ENCODE results near the gene RUBCNL.

RUBCNL gene

DNA sequence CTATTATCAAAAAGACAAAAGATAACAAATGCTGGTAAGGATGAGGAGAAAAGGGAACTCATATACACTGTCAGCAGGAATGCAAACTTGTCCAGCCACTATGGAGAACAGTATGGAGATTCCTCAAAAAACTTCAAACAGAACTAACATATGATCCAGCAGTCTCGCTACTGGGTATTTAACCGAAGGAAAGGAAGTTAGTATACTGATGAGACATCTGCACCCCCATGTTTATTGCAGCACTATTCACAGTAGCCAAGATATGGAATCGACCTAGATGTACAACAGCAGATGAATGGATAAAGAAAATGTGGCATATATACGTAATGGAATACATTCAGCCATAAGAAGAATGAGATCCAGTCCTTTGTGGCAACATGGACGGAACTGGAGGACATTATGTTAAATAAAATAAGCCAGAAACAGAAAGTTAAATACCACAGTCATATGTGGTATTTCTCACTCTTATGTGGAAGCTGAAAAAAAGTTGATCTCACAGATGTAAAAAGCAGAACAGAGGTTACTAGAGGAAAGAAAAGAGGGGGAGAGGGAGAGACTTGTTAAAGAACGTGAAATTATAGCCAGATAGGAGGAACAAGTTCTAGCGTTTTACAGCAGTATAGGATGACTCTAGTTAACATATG lies 83.2 kb downstream of the RUBCNL start:
- peak; percentile 15 for DNase-seq

DNA sequence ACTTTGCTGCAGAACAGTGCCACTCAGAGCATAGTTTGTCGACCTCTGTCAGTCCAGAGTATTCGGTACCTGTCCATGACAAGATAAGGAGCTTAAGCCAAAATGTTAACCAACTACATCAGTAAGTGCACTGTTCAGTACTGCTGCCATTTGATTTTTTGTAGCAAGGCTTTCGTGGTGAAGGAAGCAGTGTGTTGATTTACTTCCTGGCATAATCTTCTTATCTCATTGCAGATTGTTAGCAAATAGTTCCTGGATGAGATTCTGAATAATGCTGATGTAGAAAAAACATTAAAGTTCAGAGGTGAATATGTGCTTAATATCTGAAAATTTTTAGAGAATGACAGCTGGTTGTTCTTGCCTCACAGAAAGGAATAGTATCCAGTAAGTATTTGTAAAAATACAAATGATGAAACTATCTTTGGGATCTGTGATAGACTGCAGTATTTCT lies 89.7 kb downstream of the RUBCNL start:
- no peak for DNase-seq

DNA sequence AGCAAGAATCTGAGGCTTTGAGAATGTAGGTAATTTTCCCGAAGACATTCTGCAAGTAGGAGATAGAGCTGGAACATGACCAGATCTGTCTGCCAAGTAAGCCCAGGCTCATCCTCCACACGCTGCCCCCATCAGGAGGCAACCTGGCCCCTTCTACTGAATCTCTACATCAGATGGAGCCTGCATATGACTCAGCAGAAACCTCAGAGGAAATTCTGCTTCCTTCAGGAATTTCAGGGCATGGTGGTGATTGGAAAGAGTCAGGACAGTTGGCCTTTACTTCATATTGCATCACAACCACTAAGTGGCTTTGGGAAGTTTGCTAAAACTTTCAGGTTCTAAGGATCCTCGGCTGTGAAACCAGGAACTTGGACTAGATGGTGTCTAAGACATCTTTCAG lies 90.1 kb downstream of the RUBCNL start:
- no peak for DNase-seq

DNA sequence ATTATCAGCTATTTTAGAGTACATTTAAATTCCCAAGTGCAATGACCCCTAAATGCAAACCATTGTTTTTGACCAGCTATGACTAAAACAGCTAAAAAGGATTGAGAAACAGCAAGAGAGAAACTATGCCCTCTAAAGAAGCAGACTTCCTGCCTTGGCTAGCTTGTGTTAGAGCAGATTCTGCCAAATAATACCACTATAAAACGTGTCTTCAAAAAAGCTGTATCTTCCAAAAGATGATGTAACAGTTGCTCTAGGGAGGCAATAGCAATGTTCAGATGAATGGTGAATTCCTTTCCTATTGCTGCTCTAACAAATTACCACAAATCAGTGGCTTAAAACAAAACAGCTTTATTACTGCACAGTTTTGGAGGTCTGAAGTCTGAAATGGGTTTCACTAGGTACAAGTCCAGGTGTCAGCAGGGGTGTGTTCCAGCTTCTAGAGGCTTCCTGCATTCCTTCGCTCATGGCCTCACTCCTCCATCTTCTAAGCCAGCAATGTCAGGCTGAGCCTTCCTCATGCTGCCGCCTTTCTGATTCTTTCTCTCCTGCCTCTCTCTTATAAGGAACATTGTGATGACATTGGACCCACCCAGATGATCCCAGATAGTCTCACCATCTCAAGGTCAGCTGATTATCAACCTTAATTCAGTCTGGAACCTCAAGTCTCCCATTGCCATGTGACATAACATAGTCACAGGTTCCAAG lies 90.8 kb downstream of the RUBCNL start:
- peak; percentile 51 for DNase-seq

DNA sequence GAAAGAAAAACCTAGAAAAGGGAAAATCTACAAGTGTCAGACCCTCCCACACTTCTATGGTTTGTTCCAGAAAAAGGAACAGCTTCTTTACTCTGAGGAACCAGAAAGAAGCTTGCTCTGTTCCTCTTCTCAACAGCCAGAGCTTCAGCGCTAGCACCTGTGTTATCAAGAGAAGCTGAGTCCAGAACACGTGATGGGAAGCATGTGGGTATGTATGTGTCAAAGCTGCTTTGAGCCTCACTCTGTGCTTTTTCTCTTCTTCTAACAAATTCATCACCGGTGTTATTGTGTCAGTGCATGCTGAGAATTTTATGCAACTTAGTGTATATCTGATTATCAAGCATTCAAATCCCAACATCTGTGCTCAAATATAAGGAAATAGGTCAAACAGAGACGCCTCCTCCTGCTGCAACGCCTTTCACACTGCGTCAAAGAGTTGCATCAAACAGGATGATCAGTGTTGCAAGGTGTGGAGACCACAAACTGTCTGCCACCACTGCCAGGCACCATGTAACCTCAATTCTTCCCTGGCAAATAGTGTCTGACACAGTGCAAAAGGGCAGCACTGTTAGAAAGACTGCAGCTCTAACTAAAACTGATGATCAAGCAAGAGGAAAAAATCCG lies 91.4 kb downstream of the RUBCNL start:
- DNase-seq, result peak; percentile 76

DNA sequence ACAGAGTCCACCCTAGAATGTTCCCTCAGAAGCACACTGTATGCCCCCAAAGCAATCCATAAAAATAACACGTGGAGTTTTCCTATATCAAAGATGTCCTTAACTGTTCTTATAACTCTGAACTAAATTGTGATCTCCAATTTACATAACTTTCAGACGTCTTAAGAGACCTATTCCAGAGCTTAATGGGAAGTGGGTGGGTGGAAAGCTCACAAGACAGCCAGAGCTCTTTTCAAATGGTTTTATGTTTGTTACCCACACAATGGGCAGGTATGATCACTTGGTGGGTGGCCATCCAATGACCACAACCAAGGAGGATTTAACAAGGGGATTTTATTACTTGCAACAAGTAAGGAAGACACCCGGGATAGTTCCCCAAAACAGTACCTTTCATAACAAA lies 93.6 kb downstream of the RUBCNL start:
- no peak for DNase-seq
